GM19455 (cell line): ENCODE results near the gene B4GALT1.
A peak's percentile ranks its signal among the peaks of the same experiment; 100 is the strongest.
"Not testable (repeated sequence)": the region's sequence is repeated elsewhere in the genome, so short reads cannot be mapped to it uniquely, and the experiment has no call there.

Experiments used
- ATAC-seq: cut with Tn5 transposase; IDR thresholded peaks from one replicate; pipeline ENCODE4 v1.9.1; 2021; ENCODE audit not compliant: unreplicated experiment

B4GALT1 gene

GRCh38 chr9:33185406-33185805 lies 18.3 kb upstream of the B4GALT1 start:
- no peak for ATAC-seq

GRCh38 chr9:33184963-33185362 lies 17.8 kb upstream of the B4GALT1 start:
- no peak for ATAC-seq

DNA sequence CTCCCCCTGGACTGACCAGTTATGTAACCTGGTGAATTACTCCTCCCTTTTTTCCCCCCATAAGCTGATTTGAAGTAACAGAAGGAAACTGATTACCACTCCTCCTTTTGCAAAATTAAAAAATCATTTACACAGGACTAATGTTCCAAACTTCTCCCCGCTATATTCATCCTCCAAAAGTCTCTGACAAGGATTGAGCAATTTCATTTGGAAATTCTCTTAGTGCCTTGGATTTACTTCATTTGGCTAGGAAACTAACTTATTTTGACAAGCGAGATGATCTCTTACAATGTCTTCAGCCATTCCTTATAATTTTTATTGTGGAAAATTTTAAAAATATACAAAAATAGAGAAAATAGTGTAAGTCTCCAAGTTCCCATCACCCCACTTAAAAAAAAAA lies 15.4 kb upstream of the B4GALT1 start:
- no peak for ATAC-seq

DNA sequence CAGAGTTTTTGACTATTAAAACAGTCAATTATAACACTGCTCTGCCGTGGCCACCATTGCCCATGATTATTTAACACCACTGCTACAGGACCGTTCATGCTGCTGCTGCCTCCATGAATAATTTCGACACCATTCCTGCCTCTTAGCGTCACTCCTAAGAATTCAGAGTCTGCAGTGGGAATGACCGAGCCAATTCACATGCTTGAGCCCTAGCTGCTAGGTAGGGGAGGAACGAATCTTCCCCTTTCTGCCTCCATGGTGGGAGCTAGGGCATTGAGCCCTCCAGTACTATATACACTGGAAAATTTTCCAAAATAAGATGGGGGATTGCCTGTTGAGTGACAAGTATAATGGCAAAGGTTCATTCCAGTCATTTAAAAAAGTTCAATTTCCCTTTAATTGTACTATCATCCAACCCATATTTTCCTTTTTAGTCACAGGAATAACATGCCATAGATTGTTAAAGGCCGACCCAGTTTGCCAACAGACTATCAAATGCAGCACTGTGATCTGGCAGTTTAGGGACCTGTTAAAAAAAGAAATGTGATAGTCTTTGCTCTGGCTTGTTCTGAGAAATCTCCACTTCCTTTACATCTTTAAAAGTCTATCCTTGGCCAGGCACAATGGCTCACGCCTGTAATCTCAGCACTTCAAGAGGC lies 13.5 kb upstream of the B4GALT1 start:
- no peak for ATAC-seq

GRCh38 chr9:33178972-33179697 lies 12.0 kb upstream of the B4GALT1 start:
- ATAC-seq: no peak

DNA sequence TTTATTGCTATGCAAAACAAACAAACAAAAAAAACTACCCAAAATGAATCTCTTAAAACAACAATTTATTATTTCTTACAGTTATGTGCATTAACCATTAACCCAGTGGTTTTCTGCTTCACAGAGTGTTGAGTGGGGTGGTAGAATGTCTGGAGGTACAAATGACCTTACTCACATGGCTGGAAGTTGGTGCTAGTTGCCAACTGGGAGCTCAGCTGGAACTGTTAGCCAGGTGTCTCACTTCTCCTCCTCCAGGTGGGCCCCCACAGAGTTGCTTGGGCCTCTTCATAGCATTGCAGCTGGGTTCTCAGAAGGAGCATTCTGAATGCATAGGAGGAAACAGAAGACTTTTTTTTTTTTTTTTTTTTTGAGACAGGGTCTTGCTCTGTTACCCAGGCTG lies 10.5 kb upstream of the B4GALT1 start:
- ATAC-seq: no peak

DNA sequence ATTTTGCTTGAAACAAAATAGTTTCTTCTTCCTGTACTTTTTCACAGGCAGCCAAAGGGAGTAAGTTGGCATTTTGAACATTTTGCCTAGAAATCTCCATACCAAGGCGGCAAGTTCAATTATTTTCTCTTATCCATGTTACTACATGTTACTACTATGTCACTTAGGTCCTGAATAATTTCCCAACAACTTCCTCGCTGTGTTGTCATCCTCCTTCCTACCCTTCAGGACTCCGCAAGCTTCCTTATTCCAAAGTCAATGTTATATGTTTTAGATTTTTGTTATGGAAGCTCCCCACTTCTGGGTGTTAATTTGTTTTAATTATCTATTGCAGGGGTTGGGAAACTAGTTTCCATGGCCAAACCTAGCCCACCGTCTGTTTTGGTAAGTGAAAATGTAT lies 9.9 kb upstream of the B4GALT1 start:
- ATAC-seq: no peak

DNA sequence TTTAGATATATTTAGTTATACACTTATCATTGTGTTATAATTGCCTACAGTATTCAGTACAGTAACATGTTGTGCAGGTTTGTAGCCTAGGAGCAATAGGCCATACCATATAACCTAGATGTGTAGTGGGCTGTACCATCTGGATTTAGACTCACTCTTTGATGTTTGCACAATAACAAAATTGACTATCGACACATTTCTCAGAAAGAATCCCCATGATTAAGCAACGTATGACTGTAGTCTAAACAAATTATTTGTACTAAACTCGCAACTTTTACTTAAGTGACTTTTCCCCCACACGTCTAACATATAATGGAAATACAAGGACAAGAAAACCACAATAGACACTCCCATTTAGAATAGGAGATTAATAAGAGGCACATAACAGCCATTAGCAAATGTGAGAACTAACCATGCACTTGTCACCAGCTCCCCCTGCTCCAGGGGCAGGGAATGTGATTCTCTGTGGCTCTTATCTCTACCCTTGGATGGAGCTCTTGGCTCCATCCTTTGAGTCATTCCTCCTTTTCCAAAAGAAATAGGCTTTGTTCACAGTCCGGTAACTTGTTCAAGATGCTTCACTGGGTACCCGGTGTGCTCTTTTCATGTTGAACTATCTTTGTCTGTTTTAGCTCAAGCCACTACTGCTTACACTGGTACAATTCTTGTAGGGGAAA lies 8.7 kb upstream of the B4GALT1 start:
- no peak for ATAC-seq

DNA sequence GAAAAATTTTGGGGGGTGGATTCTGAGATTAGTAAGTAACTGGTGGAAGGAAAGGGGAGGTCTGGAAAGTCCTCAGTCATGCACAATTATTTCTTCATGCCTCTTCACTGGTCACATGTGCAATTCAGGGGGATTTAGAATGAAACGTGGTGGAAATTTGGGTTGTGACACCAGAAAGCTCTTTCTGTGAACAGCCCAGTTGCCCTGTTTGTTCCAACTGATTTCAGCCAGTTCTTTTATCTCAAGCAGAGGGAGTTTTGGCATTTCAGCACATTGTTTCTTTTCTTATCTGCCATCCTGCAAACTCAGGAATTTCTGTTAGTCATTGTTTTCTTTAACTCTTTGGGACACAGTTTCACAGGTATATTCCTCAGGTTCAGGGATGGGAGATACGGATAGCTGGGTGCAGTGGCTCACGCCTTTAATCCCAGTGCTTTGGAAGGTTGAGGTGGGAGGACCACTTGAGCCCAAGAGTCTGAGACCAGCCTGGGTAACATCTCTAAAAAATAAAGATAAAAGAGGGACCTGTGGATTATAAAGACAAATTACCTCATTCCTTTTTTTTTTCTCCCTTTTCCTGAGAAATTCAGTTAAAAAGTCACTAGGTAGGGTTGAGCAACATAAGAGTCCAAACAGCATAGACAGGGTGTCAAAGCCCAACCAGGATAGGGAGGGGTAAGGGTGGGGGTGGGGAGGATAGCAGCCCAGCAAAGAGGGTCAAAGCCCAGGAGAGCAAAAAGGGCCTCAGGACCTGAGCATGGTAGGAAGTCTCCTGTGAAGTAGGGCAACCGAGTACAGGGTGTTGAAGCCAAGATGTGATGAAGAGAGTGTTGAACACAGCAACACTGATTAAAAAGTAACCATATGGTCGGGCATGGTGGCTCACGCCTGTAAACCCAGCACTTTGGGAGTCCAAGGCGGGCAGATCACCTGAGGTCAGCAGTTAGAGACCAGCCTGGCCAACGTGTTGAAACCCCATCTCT lies 5.4 kb upstream of the B4GALT1 start:
- no peak for ATAC-seq

- ATAC-seq: no peak
These were observed 3.6 kb upstream of the B4GALT1 start for GRCh38 chr9:33170464-33171415.

DNA sequence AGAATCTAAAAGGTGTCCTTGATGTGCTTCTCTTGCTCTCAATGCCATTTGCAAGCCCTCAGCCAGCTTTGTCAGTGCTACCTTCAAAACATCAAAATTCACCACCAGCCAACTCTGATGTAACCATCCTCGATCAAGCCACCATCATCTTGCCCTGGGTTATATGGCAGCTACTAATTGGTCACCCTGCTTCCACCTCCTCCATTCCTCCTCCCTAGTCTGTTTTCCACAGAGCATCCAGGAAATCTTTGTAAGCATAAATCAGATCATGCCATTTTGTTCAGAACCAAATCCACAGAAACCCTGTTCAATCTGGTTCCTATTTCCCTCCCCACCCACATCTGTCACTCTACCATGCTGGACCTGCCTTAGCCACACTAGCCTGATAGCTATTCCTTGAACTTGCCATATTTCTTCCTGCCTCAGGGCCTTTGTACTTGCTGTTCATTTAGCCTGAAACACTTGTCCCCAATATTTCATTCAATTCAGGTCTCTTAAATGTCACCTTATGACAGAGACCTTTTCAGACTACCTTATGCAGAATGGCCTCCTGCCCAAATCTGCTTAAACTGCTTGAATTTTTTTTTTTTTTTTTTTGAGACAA lies 1.9 kb upstream of the B4GALT1 start:
- ATAC-seq: no peak

DNA sequence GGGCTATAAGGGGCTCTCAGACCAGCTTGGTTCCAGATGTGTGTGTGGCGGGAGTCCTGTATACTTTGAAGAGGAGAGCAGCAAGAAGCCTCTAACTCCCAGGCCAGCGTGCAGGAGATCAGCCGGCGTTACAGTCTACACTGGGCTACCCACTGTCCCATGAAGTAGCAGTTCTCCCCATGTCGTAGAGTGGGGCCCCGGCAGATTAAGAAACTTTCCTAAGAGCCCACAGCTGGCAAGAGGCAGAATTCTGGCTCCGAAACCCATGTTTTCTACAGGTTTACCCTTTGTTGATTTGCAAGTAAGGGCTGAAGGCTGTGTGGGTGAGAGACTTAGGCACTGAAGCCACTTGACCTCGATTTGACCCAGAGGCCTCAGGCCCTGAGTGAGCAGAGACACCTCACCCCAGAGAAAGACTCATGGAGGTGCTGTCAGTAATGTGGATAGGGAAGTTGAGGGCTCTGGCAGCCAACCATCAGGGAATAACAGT lies 881 bp upstream of the B4GALT1 start:
- peak; percentile 3 for ATAC-seq

GRCh38 chr9:33166231-33167083 lies 679 bp downstream of the B4GALT1 start:
- peak; percentile 9 for ATAC-seq

- no peak for ATAC-seq
These were observed 1.6 kb downstream of the B4GALT1 start for GRCh38 chr9:33165263-33166151.

DNA sequence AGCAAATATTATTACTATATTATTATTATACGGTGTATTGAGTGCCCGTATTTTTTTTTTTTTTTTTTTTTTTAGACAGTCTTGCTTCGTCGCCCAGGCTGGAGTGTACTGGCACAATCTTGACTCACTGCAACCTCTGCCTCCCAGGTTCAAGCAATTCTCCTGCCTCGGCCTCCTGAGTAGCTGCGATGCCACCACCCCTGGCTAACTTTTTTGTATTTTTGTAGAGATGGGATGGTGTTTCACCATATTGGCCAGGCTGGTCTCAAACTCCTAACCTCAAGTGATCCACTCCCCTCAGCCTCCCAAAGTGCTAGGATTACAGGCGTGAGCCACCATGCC lies 2.2 kb downstream of the B4GALT1 start:
- not testable (repeated sequence) for ATAC-seq

GRCh38 chr9:33164138-33164809 lies 2.9 kb downstream of the B4GALT1 start:
- peak; percentile 26 for ATAC-seq
